HL-60 (cell line): ENCODE measurements around the gene KCTD16.

Experiments
- DNase-seq, 2 experiments: peaks; one replicate each; pipeline ENCODE4 v3.0.0-alpha.2; 2010 to 2020; ENCODE audit warnings: low read depth in 1 of 2, low spot score in 1 of 2
- H3K27ac ChIP-seq: fragments of 250-450 bp; sonication (Bioruptor Pico); replicated peaks from 2 replicates; pipeline ENCODE4 v1.5.1; 2020; ENCODE audit warnings: mild to moderate bottlenecking, moderate library complexity
- H3K27me3 ChIP-seq: fragments of 250-450 bp; sonication (Bioruptor Pico); 2 replicates; pipeline ENCODE4 v1.5.1; 2021; ENCODE audit warnings: mild to moderate bottlenecking, moderate library complexity; ENCODE audit not compliant: insufficient read depth, poor library complexity, severe bottlenecking
- H3K4me3 ChIP-seq: replicated peaks from 2 replicates; pipeline ENCODE4 v1.5.1; 2011; ENCODE audit warnings: mild to moderate bottlenecking, control low read depth, low read length; ENCODE audit not compliant: insufficient read depth
- GABPA ChIP-seq: IDR thresholded peaks from 2 replicates; pipeline ENCODE4 v1.6.1; 2012; ENCODE audit warnings: low read depth
- POLR2AphosphoS5 ChIP-seq: IDR thresholded peaks from 2 replicates; pipeline ENCODE4 v1.6.1; 2012; ENCODE audit warnings: low read depth
- SPI1 ChIP-seq: IDR thresholded peaks from 2 replicates; pipeline ENCODE4 v1.6.1; 2012; ENCODE audit warnings: low read depth, mild to moderate bottlenecking, borderline replicate concordance
- TF ChIP-seq, protein P1 (sequence below): IDR thresholded peaks from one replicate; pipeline ENCODE4 v1.5.1; 2011; ENCODE audit warnings: low read length, control low read depth, inconsistent platforms; ENCODE audit not compliant: insufficient read depth
- TF ChIP-seq, protein P2 (sequence below): IDR thresholded peaks from 2 replicates; pipeline ENCODE4 v1.6.1; 2012; ENCODE audit warnings: low read depth; ENCODE audit not compliant: insufficient replicate concordance

KCTD16 gene

GRCh38 chr5:144510845-144511579, 340.3 kb downstream of the KCTD16 start:
- Histone ChIP-seq H3K27me3 (no peaks in the 10 kb centered on the region), H3K27ac (no peak overlapping the region), H3K4me3 (no peak overlapping the region)
- no peak for DNase-seq
- TF ChIP-seq POLR2AphosphoS5 (no peak), GABPA (no peak), SPI1 (no peak)
- TF ChIP-seq, protein P1, sequence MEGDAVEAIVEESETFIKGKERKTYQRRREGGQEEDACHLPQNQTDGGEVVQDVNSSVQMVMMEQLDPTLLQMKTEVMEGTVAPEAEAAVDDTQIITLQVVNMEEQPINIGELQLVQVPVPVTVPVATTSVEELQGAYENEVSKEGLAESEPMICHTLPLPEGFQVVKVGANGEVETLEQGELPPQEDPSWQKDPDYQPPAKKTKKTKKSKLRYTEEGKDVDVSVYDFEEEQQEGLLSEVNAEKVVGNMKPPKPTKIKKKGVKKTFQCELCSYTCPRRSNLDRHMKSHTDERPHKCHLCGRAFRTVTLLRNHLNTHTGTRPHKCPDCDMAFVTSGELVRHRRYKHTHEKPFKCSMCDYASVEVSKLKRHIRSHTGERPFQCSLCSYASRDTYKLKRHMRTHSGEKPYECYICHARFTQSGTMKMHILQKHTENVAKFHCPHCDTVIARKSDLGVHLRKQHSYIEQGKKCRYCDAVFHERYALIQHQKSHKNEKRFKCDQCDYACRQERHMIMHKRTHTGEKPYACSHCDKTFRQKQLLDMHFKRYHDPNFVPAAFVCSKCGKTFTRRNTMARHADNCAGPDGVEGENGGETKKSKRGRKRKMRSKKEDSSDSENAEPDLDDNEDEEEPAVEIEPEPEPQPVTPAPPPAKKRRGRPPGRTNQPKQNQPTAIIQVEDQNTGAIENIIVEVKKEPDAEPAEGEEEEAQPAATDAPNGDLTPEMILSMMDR, result no peak
- TF ChIP-seq, protein P2, sequence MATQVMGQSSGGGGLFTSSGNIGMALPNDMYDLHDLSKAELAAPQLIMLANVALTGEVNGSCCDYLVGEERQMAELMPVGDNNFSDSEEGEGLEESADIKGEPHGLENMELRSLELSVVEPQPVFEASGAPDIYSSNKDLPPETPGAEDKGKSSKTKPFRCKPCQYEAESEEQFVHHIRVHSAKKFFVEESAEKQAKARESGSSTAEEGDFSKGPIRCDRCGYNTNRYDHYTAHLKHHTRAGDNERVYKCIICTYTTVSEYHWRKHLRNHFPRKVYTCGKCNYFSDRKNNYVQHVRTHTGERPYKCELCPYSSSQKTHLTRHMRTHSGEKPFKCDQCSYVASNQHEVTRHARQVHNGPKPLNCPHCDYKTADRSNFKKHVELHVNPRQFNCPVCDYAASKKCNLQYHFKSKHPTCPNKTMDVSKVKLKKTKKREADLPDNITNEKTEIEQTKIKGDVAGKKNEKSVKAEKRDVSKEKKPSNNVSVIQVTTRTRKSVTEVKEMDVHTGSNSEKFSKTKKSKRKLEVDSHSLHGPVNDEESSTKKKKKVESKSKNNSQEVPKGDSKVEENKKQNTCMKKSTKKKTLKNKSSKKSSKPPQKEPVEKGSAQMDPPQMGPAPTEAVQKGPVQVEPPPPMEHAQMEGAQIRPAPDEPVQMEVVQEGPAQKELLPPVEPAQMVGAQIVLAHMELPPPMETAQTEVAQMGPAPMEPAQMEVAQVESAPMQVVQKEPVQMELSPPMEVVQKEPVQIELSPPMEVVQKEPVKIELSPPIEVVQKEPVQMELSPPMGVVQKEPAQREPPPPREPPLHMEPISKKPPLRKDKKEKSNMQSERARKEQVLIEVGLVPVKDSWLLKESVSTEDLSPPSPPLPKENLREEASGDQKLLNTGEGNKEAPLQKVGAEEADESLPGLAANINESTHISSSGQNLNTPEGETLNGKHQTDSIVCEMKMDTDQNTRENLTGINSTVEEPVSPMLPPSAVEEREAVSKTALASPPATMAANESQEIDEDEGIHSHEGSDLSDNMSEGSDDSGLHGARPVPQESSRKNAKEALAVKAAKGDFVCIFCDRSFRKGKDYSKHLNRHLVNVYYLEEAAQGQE, result no peak

- TF ChIP-seq SPI1 (no peak), GABPA (no peak), POLR2AphosphoS5 (no peak)
- TF ChIP-seq, protein P2, result no peak
- TF ChIP-seq, protein P1, result no peak
- Histone ChIP-seq H3K4me3 (no peak overlapping the region), H3K27ac (no peak overlapping the region), H3K27me3 (no peaks in the 10 kb centered on the region)
- DNase-seq, result no peak
Observed at GRCh38 chr5:144511580-144512072, 341.0 kb downstream of the KCTD16 start.

- Histone ChIP-seq H3K4me3 (no peak overlapping the region), H3K27ac (no peak overlapping the region), H3K27me3 (no peaks in the 10 kb centered on the region)
- DNase-seq, result no peak
- TF ChIP-seq, protein P1, result no peak
Observed at GRCh38 chr5:144522698-144523097, 352.0 kb downstream of the KCTD16 start.

- Histone ChIP-seq H3K27me3 (no peaks in the 10 kb centered on the region), H3K27ac (no peak overlapping the region), H3K4me3 (no peak overlapping the region)
- no peak for DNase-seq
- TF ChIP-seq GABPA (no peak), POLR2AphosphoS5 (no peak), SPI1 (no peak)
- TF ChIP-seq, protein P1, result no peak
- TF ChIP-seq, protein P2, result no peak
Observed at GRCh38 chr5:144525000-144525399, 354.3 kb downstream of the KCTD16 start.
